SU-DHL-6 (cell line): ENCODE results near the gene ADAMTS10.
"Not testable (repeated sequence)": the region's sequence is repeated elsewhere in the genome, so short reads cannot be mapped to it uniquely, and the experiment has no call there.

ENCODE experiments used
- CTCF ChIP-seq: fragments of 200-600 bp; sonication (generic); IDR thresholded peaks from one replicate; pipeline ENCODE4 v1.5.1; 2017; ENCODE audit warnings: antibody characterized with exemption, mild to moderate bottlenecking, low read length, moderate library complexity; ENCODE audit not compliant: insufficient read depth, poor library complexity, severe bottlenecking
- EZH2phosphoT487 ChIP-seq: fragments of 200-600 bp; sonication (generic), shearing (Covaris generic); conservative IDR thresholded peaks from 2 replicates; pipeline ENCODE4 v1.6.1; 2018; ENCODE audit warnings: mild to moderate bottlenecking, antibody characterized with exemption, low read length, moderate library complexity, mixed read lengths

- TF ChIP-seq CTCF, EZH2phosphoT487: not testable (repeated sequence)
Measured at GRCh38 chr19:8637070-8637469, 26.6 kb upstream of the ADAMTS10 start.
